ENCODE results near the gene ALDH16A1. TPM values are rescaled to one million over a fixed set of nuclear protein-coding genes. Genes with fewer than 3 reads are reported as not detected.

Gene ALDH16A1
- 10 to 100 TPM; 21.8 to 29.8 TPM for total RNA-seq

DNA sequence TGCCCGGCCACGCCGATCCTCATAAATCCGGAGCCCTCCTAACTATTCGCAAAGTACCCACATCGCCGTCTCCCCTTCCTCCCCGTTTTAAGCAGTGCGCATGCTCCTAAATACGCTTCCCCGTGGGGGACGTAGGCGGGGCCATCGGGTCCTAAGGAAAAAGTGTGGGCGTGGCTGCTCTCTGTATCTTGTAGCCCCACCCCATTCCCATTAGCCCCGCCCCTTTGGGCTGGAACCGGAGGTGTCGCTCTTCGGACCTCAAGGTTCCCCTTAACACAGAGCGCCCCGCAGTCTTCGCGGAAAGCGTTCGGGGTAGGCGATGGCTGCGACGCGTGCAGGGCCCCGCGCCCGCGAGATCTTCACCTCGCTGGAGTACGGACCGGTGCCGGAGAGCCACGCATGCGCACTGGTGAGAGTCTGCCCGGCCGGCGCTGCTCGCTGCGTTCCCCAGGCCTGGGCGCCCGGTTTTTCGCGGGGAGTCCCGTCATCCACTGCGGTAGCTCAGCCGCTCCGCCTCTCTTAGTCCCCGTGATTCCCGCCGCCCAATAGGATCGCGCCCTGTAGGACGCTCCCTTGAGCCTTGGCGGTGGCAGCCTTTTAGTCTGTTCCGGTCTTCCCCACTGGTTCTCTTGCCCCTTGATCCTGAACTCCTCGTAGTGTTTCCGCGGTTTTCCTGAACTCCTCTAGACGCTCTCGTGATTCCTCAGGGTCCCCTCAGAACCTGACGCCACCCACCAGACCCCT lies at the start of gene ALDH16A1:
Gene ALDH16A1, plus strand, starts transcription at position 213 of the 744 bp plus-strand sequence. Its CDS starts 107 bp downstream, at position 320.
- no peaks in the 10 kb centered on the region for H3K9me3 ChIP-seq
- H3K4me3 ChIP-seq = peak within 1 kb of the TSS; percentile 73
- H3K36me3 ChIP-seq = no peaks in the 10 kb centered on the region
- DNase-seq (ENCODE audit: low spot score) (peak; percentile 97), ATAC-seq (ENCODE audit: insufficient number of reproducible peaks, low FRiP score, low read depth) (peak; percentile 78)
- TF ChIP-seq, protein P1, sequence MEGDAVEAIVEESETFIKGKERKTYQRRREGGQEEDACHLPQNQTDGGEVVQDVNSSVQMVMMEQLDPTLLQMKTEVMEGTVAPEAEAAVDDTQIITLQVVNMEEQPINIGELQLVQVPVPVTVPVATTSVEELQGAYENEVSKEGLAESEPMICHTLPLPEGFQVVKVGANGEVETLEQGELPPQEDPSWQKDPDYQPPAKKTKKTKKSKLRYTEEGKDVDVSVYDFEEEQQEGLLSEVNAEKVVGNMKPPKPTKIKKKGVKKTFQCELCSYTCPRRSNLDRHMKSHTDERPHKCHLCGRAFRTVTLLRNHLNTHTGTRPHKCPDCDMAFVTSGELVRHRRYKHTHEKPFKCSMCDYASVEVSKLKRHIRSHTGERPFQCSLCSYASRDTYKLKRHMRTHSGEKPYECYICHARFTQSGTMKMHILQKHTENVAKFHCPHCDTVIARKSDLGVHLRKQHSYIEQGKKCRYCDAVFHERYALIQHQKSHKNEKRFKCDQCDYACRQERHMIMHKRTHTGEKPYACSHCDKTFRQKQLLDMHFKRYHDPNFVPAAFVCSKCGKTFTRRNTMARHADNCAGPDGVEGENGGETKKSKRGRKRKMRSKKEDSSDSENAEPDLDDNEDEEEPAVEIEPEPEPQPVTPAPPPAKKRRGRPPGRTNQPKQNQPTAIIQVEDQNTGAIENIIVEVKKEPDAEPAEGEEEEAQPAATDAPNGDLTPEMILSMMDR (IDR thresholded peaks at IDR 0.05) = no peak
- peaks cover 8 to 9% of the 10 kb centered on the region in 2 donors for H3K4me1 ChIP-seq (ENCODE audit: control insufficient read depth in 1 of 2, low read depth in 2 of 2)
- no peaks in the 10 kb centered on the region for H3K27me3 ChIP-seq (replicated peaks; ENCODE audit: insufficient read depth)
- peak within 1 kb of the TSS; percentile 94 to 97 for H3K27ac ChIP-seq

DNA sequence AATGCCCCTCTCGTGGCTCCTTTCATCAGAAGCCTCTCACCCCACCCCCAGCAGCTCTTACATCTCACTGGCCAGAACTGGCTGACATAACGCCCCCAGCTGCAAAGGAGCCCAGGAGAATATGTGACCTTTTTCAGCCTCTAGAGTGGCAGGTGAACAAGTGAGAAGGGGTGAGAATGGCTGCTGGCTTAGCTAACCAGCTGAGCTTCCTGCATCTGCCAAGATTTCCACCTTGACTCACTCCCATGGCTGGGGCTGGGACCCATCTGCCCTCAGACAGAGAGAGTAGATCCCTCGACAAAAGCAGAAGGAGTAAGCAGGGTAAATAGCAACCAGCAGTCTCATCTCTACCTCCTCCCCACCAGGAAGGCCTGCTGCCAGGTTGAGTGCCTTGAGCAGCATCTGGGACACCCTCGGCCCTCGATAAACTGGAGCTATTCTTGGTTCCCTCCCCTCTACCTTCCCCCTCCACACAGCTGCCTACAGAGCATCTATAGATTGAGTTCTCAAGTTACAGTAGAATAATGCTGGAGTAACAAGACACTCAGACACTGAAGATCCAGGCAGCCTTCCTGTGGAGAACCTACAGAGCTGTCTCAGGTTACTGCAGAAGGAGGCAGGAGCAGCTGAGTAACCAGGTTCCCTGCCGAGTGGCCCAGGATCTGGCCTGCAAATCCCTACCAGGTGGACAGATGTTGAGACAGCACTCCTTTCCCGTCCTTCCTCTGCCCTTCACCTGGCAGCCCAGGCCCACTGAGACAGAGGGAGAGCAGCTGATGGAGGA lies 49.4 kb upstream of the ALDH16A1 start:
- TF ChIP-seq, protein P1 (IDR thresholded peaks at IDR 0.05) = no peak
- ATAC-seq (ENCODE audit: insufficient number of reproducible peaks, low FRiP score, low read depth) (no peak), DNase-seq (ENCODE audit: low spot score) (no peak)
- H3K9me3 ChIP-seq = no peaks in the 10 kb centered on the region
- H3K27ac ChIP-seq = no peak overlapping the region
- no peaks in the 10 kb centered on the region for H3K36me3 ChIP-seq
- H3K4me3 ChIP-seq = no peak overlapping the region
- H3K27me3 ChIP-seq (replicated peaks; ENCODE audit: insufficient read depth) = no peaks in the 10 kb centered on the region
- no peaks in the 10 kb centered on the region for H3K4me1 ChIP-seq (ENCODE audit: control insufficient read depth in 1 of 2, low read depth in 2 of 2)

DNA sequence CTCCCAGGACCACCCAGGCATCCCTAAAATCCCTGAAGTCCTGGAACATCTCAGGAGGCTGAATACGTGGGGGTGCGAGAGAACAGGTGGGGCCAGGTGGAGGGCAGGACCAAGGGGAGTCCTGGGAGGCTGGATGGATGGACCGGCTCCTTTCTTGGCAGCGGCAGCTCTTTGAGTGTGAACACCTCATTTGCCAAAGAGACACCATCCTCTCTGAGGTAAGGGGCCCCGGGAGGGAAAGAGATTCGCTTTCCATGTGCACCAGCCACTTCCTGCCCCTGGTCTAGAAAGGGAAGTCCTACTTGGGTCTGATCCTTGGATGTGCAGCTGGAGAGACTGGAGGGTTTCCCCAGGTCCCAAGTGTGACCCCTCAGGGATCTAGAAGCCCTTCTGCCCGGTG lies 45.9 kb upstream of the ALDH16A1 start:
- ATAC-seq (ENCODE audit: insufficient number of reproducible peaks, low FRiP score, low read depth) (no peak), DNase-seq (ENCODE audit: low spot score) (no peak)
- H3K9me3 ChIP-seq = no peaks in the 10 kb centered on the region

DNA sequence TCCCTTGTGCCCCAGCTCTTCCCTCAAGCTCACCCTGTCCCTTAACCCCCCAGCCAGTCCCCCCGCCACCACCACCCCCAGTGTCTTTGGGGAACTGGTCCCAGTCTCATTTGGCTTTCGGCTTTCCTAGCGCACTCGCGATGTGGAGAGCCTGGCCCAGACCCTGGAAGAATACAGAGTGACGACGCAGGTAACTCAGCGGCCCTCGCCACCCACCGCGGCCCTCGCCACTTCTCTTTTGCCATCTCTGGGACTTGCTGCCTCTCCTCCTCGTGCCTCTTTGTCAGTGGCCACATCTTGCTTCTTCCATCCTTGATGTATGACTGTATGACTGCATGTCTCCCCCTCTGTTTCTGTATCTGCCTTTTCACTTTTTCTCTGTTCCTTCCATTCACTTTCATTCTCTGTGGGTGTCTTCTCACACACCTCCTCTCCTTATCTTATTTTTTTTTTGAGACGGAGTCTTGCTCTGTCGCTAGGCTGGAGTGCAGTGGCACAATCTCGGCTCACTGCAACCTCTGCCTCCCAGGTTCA lies 45.5 kb upstream of the ALDH16A1 start:
- Histone ChIP-seq H3K27me3 (replicated peaks; ENCODE audit: insufficient read depth) (no peaks in the 10 kb centered on the region), H3K27ac (no peak overlapping the region), H3K4me3 (no peak overlapping the region), H3K4me1 (ENCODE audit: control insufficient read depth in 1 of 2, low read depth in 2 of 2) (no peaks in the 10 kb centered on the region), H3K9me3 (no peaks in the 10 kb centered on the region), H3K36me3 (no peaks in the 10 kb centered on the region)
- DNase-seq (ENCODE audit: low spot score) = no peak
- TF ChIP-seq, protein P1 (IDR thresholded peaks at IDR 0.05) = no peak
- ATAC-seq (ENCODE audit: insufficient number of reproducible peaks, low FRiP score, low read depth) = no peak

More for the DNA sequence above, 45.9 kb upstream of the ALDH16A1 start:
- TF ChIP-seq, protein P1 (IDR thresholded peaks at IDR 0.05) = no peak
- H3K4me3 ChIP-seq = no peak overlapping the region
- no peaks in the 10 kb centered on the region for H3K27me3 ChIP-seq (replicated peaks; ENCODE audit: insufficient read depth)
- H3K27ac ChIP-seq = no peak overlapping the region
- H3K36me3 ChIP-seq = no peaks in the 10 kb centered on the region
- H3K4me1 ChIP-seq (ENCODE audit: control insufficient read depth in 1 of 2, low read depth in 2 of 2) = no peaks in the 10 kb centered on the region

DNA sequence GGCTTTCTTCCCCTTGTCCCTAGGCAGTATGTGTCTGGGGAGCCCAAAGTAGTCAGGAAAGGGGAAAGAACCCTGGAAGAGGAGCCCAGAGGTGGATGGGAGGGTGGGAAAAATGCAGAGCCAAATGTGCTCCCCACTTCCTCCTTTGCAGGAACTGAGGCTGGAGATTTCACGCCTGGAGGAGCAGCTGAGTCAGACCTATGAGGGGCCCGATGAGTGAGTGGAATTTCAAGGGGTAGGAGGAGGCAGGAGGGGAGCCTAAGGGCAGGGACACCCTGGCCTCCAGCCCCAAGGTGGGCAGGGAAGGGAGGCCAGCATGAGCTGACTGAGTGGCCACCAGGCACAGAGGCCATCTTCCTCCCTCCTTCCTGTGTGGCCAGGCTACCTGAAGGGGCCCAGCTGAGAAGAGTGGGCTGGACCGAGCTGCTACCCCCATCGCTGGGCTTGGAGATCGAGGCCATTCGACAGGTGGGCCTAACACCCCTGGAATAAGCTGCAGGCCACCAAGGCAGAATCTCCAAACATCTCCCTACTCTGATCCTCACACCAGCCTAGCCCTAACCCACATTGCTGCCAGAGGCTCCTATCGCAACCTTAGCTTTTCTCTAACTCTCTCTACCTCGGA lies 44.1 kb upstream of the ALDH16A1 start:
- no peaks in the 10 kb centered on the region for H3K9me3 ChIP-seq
- H3K27me3 ChIP-seq (replicated peaks; ENCODE audit: insufficient read depth) = no peaks in the 10 kb centered on the region
- H3K27ac ChIP-seq = no peak overlapping the region
- DNase-seq (ENCODE audit: low spot score) (no peak), ATAC-seq (ENCODE audit: insufficient number of reproducible peaks, low FRiP score, low read depth) (no peak)
- no peaks in the 10 kb centered on the region for H3K36me3 ChIP-seq
- no peaks in the 10 kb centered on the region for H3K4me1 ChIP-seq (ENCODE audit: control insufficient read depth in 1 of 2, low read depth in 2 of 2)
- TF ChIP-seq, protein P1 (IDR thresholded peaks at IDR 0.05) = no peak
- H3K4me3 ChIP-seq = no peak overlapping the region
